Natural killer cell (primary cell): ENCODE measurements around the gene IP6K3. TPM values are rescaled to one million over a fixed set of nuclear protein-coding genes. Genes with fewer than 3 reads are reported as not detected.
A peak's percentile ranks its signal among the peaks of the same experiment; 100 is the strongest.

Experiments
- ATAC-seq, 3 donors: fragments of 150-1000 bp in 2 of 3; fragments of 200-7000 bp in 1 of 3; cut with Tn5 transposase; 1 replicate in 1 of 3; 2 replicates in 2 of 3; pipeline ENCODE4 v1.10.0; 2021; ENCODE audit warnings: mild to moderate bottlenecking in 2 of 3, moderate library complexity in 2 of 3
- DNase-seq, 2 donors: peaks; one replicate each; pipeline versions ENCODE4 v3.0.0 to v3.0.0-alpha.2; 2013 to 2021; ENCODE audit warnings: mixed read lengths in 1 of 2
- H3K27ac ChIP-seq: one replicate; pipeline ENCODE4 v1.5.1; 2013; ENCODE audit warnings: mild to moderate bottlenecking, low read length
- H3K27me3 ChIP-seq: one replicate; pipeline ENCODE4 v1.6.1; 2013; ENCODE audit warnings: low read length; ENCODE audit not compliant: control insufficient read depth, insufficient read depth
- H3K36me3 ChIP-seq: one replicate; pipeline ENCODE4 v1.6.1; 2013; ENCODE audit warnings: low read length; ENCODE audit not compliant: control insufficient read depth, insufficient read depth
- H3K4me1 ChIP-seq: one replicate; pipeline ENCODE4 v1.6.1; 2013; ENCODE audit warnings: low read length; ENCODE audit not compliant: control insufficient read depth, insufficient read depth
- H3K4me3 ChIP-seq: one replicate; pipeline ENCODE4 v1.5.1; 2013; ENCODE audit warnings: low read length
- H3K9me3 ChIP-seq: one replicate; pipeline ENCODE4 v1.6.1; 2013; ENCODE audit warnings: low read length; ENCODE audit not compliant: control insufficient read depth, insufficient read depth
- H3K27ac Mint-ChIP-seq, 2 donors: one replicate each; pipeline ENCODE4 v1.8.0; 2022; ENCODE audit warnings: mild to moderate bottlenecking in 2 of 2, mixed read lengths in 2 of 2, moderate library complexity in 1 of 2
- H3K27me3 Mint-ChIP-seq, 2 donors: one replicate each; pipeline ENCODE4 v1.8.0; 2022; ENCODE audit warnings: low read depth in 2 of 2, mixed read lengths in 2 of 2
- H3K36me3 Mint-ChIP-seq: one replicate; pipeline ENCODE4 v1.8.0; 2022; ENCODE audit warnings: mixed read lengths
- H3K4me1 Mint-ChIP-seq, 2 donors: one replicate each; pipeline ENCODE4 v1.8.0; 2022; ENCODE audit warnings: mixed read lengths in 2 of 2
- H3K4me3 Mint-ChIP-seq: one replicate; pipeline ENCODE4 v1.8.0; 2022; ENCODE audit warnings: mild to moderate bottlenecking, moderate library complexity, mixed read lengths
- H3K9me3 Mint-ChIP-seq, 2 donors: one replicate each; pipeline ENCODE4 v1.8.0; 2022; ENCODE audit warnings: mixed read lengths in 2 of 2
- WGBS: methylation state at CpG from one replicate; pipeline ENCODE4 v1.1.7; 2013; ENCODE audit warnings: missing lambda C conversion rate; ENCODE audit not compliant: insufficient coverage; 5-methylcytosine and 5-hydroxymethylcytosine counted together
- intact Hi-C: fragments of 100-400 bp; cut with micrococcal nuclease; formaldehyde crosslinking; loops from one replicate; pipeline ENCODE4 v1.14.2; 2022
- total RNA-seq, 4 donors: library from RNA; stranded (reverse); fragments of 120-200 nt in 1 of 4; gene quantifications; one replicate each; pipeline versions ENCODE4 v1.2.3 to v1.2.4, GENCODE V29; 2013 to 2022
- TF ChIP-seq, protein P1 (sequence below): fragments of 200-600 bp; IDR thresholded peaks from one replicate; pipeline ENCODE4 v1.8.0; 2022; ENCODE audit warnings: antibody characterized with exemption

The IP6K3 gene
- total RNA-seq, 3 donors from 2014 or later (not counting 1 experiment from before 2014, with no cell fraction given): not detected

DNA sequence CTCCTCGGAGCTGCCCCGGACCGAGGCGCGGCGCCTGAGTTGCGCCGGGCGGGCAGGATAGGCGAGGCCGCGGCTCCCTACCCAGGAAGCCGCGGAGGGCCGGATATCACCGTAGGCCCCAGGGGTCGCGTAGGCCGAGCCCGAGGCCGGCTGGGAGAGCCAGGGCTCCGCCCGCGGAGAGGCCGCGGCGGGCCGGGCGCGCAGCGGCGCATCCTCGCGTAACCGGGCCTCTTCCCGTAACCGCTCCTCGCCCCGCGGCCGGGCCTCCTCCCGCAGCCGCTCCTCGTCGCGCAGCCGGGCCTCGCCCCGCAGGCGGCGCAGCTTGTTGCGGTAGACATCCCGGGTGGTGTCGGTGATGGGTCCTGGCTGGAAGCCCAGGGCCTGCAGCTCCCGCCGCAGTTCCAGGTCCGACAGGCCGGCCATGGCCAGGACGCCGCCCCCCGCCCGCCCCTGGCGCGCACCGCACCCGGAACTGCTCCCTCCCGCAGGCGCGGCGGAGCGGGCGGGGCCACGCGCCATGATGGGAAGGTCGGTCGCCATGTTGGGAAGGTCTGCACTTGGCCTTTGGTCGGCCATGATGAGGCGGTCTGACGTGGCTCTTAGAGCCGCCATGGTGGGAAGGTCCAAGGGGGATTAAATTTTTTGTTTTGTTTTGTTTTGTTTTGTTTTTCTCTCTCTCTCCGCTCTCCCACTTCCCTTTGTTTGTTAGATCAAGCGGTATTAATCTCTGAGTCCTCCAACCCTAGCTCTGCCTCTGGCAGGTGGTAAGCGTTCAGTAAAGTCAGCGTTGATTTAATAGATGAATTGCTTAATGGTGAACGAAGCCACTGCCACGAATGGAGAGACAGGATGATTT, 42.2 kb upstream of the IP6K3 start, which contains the start of gene LEMD2:
TSS of gene LEMD2 (minus strand) at position 437 of the 856 bp plus-strand sequence. CDS start at position 423, 14 bp downstream.
- peaks cover 49 to 50% of the 10 kb centered on the region in 2 donors for H3K4me1 Mint-ChIP-seq
- H3K4me1 ChIP-seq: peaks cover 35% of the 10 kb centered on the region
- intact Hi-C loops: loop anchor here (1.0 to 2.0 kb wide), 2 partner anchors 78 to 116 kb away; partner anchors contain the start of gene UQCC2
- 5% methylated on average over 86 of the region's 86 CpGs for WGBS
- peak within 1 kb of the TSS; percentile 49 for H3K4me3 ChIP-seq
- H3K27me3 Mint-ChIP-seq: peaks cover 3 to 17% of the 10 kb centered on the region in 2 donors
- H3K36me3 ChIP-seq: peaks cover 23% of the 10 kb centered on the region
- DNase-seq: peak; percentile 95
- peak within 1 kb of the TSS; percentile 98 for H3K4me3 Mint-ChIP-seq
- no peaks in the 10 kb centered on the region for H3K9me3 Mint-ChIP-seq
- H3K27ac ChIP-seq: peak within 1 kb of the TSS; percentile 64
- peak; percentile 87 to 95 (median 91) for ATAC-seq
- TF ChIP-seq, protein P1, sequence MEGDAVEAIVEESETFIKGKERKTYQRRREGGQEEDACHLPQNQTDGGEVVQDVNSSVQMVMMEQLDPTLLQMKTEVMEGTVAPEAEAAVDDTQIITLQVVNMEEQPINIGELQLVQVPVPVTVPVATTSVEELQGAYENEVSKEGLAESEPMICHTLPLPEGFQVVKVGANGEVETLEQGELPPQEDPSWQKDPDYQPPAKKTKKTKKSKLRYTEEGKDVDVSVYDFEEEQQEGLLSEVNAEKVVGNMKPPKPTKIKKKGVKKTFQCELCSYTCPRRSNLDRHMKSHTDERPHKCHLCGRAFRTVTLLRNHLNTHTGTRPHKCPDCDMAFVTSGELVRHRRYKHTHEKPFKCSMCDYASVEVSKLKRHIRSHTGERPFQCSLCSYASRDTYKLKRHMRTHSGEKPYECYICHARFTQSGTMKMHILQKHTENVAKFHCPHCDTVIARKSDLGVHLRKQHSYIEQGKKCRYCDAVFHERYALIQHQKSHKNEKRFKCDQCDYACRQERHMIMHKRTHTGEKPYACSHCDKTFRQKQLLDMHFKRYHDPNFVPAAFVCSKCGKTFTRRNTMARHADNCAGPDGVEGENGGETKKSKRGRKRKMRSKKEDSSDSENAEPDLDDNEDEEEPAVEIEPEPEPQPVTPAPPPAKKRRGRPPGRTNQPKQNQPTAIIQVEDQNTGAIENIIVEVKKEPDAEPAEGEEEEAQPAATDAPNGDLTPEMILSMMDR: no peak
- peak within 1 kb of the TSS; percentile 90 to 96 for H3K27ac Mint-ChIP-seq
- no peaks in the 10 kb centered on the region for H3K27me3 ChIP-seq
- no peaks in the 10 kb centered on the region for H3K36me3 Mint-ChIP-seq
- no peaks in the 10 kb centered on the region for H3K9me3 ChIP-seq

DNA sequence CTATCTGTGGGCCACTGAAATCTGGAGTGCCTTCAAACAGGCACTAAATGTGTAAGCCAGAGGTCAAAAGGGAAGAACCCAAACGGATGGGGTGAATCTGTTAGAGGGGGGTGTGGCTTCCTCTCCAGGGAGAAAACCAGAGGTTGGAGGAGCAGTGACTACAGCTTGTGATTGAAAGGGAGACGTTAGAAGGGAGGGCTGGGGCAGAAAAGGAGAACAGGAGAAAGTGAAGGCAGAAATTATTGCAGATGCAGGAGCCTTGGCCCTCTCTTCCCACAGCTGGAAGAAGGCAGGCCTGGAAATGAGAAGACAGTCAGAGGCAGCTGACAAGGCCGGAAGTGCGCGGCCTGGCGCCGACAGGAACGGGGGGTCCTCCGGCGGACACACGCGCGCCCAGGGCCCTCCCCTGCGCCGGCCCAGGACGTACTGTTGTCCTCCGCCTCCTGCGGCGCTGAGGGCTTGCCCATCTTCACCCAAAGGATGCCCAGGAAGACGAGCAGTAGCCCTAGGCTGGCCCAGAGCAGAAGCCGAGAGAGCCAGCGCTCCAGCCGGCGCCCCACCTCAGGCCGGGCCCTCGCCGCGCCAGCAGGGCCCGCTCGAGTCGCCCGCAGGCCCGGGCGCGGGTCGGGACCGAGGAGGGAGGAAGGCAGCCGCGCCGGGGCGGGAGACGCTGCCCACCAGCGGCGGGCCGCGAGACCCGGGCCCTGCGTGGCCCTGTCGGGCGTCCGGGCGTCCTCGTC, 41.4 kb upstream of the IP6K3 start:
- H3K4me1 Mint-ChIP-seq: peaks cover 50 to 55% of the 10 kb centered on the region in 2 donors
- H3K4me3 Mint-ChIP-seq: peak overlapping the region; percentile 98
- Histone ChIP-seq H3K4me3 (peak overlapping the region; percentile 49), H3K4me1 (peaks cover 35% of the 10 kb centered on the region), H3K9me3 (no peaks in the 10 kb centered on the region), H3K27me3 (no peaks in the 10 kb centered on the region), H3K36me3 (peaks cover 31% of the 10 kb centered on the region), H3K27ac (peak overlapping the region; percentile 64)
- H3K27ac Mint-ChIP-seq: peak overlapping the region; percentile 90 to 96
- ATAC-seq: peak; percentile 54 to 74 (median 61)
- no peaks in the 10 kb centered on the region for H3K36me3 Mint-ChIP-seq
- under 1% methylated on average over 53 of the region's 53 CpGs for WGBS
- intact Hi-C loops: loop anchor here (2.0 kb wide), 1 partner anchor 117 kb away; no protein-coding TSS in a partner anchor
- peak; percentile 68 to 76 for DNase-seq
- no peaks in the 10 kb centered on the region for H3K9me3 Mint-ChIP-seq
- H3K27me3 Mint-ChIP-seq: peaks cover 0 to 10% of the 10 kb centered on the region in 2 donors
- TF ChIP-seq, protein P1: no peak

DNA sequence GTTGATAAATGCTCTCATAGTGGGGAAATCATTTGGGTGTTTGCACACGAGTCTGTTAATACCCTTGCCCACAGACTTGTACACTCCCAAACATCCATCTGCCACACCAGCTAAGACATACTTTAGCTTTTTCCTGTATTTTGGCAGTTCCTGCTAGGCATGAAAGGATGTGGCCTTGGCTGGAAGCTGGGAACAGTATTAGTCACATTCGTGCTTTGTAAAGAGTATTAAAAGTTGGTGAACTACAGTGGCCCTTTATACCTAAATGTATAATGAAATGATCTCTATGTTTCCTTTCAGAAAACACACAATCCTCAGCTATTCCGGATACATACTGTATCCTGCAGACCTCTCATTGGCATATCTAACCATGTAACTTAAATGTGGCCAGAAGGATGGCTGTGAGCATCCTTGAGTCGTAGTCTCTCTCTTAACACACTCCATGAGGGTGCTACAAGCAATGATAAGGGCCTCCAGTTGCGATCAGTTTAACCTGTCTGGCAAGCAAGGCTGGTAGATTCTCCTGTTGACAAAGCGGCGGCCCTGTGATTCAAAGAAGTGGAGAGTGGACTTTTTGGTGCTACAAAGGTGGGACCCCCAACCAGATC, 40.7 kb upstream of the IP6K3 start:
- intact Hi-C loops: no loop called here
- H3K27me3 ChIP-seq: no peaks in the 10 kb centered on the region
- Mint-ChIP-seq H3K27ac (peak overlapping the region; percentile 90 to 96), H3K4me3 (peak overlapping the region; percentile 98), H3K27me3 (peaks cover 0 to 3% of the 10 kb centered on the region in 2 donors), H3K9me3 (no peaks in the 10 kb centered on the region), H3K4me1 (peaks cover 55 to 58% of the 10 kb centered on the region in 2 donors), H3K36me3 (no peaks in the 10 kb centered on the region)
- peaks cover 38% of the 10 kb centered on the region for H3K36me3 ChIP-seq
- H3K4me3 ChIP-seq: peak overlapping the region; percentile 49
- peaks cover 35% of the 10 kb centered on the region for H3K4me1 ChIP-seq
- no peak for DNase-seq
- 68% methylated on average over 7 of the region's 7 CpGs for WGBS
- H3K27ac ChIP-seq: peak overlapping the region; percentile 64
- H3K9me3 ChIP-seq: no peaks in the 10 kb centered on the region
- TF ChIP-seq, protein P1: no peak
- ATAC-seq: peak in 1 of 3 donors; percentile 1
